GM12878 (cell line): ENCODE data around the gene GGCX. TPM values are rescaled to one million over a fixed set of nuclear protein-coding genes. Genes with fewer than 3 reads are reported as not detected.

ENCODE experiments used
- ATAC-seq: fragments of 200-7000 bp; cut with Tn5 transposase; 3 replicates; pipeline ENCODE4 v1.9.1; 2020; ENCODE audit warnings: mild to moderate bottlenecking, moderate library complexity
- BruUV-seq: library from RNA; stranded (reverse); fragments of 400-500 nt; replicated peaks from 2 replicates; lab custom pipeline; 2021; lab: Mats Ljungman, UMichigan
- CTCF ChIA-PET: fragments of 300-600 bp; sonication (Branson Sonifier 250); formaldehyde crosslinking; extraction: SDS; loops from one replicate; lab custom pipeline; 2021; ENCODE audit warnings: inconsistent platforms; lab: Yijun Ruan, JAX
- POLR2A ChIA-PET: fragments of 350-600 bp; formaldehyde crosslinking; extraction: SDS; loops from one replicate; lab custom pipeline; 2021; ENCODE audit warnings: inconsistent platforms; lab: Charles Lee
- RAD21 ChIA-PET: fragments of 300-600 bp; sonication (Branson Sonifier 250); formaldehyde crosslinking; loops from one replicate; lab custom pipeline; 2023; ENCODE audit warnings: antibody characterized with exemption; ENCODE audit not compliant: unreplicated experiment; lab: Charles Lee
- SMC1A ChIA-PET: fragments of 300-600 bp; sonication (Branson Sonifier 250); formaldehyde crosslinking; loops from one replicate; lab custom pipeline; 2023; ENCODE audit not compliant: unreplicated experiment, uncharacterized antibody; lab: Charles Lee
- DNase-seq: peaks from one replicate; pipeline ENCODE4 v3.0.0-alpha.2; 2011; ENCODE audit warnings: low read depth, low spot score
- FAIRE-seq: peaks from 3 replicates; lab custom pipeline; 2011; peaks lifted over from hg19 to GRCh38; lab: Jason Lieb, UNC
- H2AFZ ChIP-seq: 2 replicates; pipeline ENCODE4 v1.6.0; 2011; ENCODE audit warnings: low read depth, low read length, control low read depth; ENCODE audit not compliant: control insufficient read depth
- H3K27ac ChIP-seq: 2 replicates; pipeline ENCODE4 v1.5.1; 2011; ENCODE audit warnings: control low read depth; ENCODE audit not compliant: control insufficient read depth, insufficient read depth
- H3K27me3 ChIP-seq, 2 experiments: replicated peaks in 1 of 2; 2 replicates each; pipeline versions ENCODE4 v1.6.0 to v1.6.1; 2011; ENCODE audit warnings: low read length in 1 of 2; ENCODE audit not compliant: control insufficient read depth in 2 of 2, insufficient read depth in 2 of 2
- H3K36me3 ChIP-seq, 2 experiments: 2 replicates each; pipeline ENCODE4 v1.5.1; 2011; ENCODE audit warnings: low read length in 1 of 2; ENCODE audit not compliant: control insufficient read depth in 2 of 2, insufficient read depth in 2 of 2
- H3K4me1 ChIP-seq: 2 replicates; pipeline ENCODE4 v1.6.1; 2011; ENCODE audit warnings: mild to moderate bottlenecking, low read length, moderate library complexity, mixed read lengths; ENCODE audit not compliant: control insufficient read depth, insufficient read depth
- H3K4me2 ChIP-seq: 2 replicates; pipeline ENCODE4 v1.6.0; 2011; ENCODE audit warnings: control low read depth; ENCODE audit not compliant: control insufficient read depth, insufficient read depth
- H3K4me3 ChIP-seq: fragments of 200-600 bp; sonication (generic); 2 replicates; pipeline ENCODE4 v1.5.1; 2016
- H3K79me2 ChIP-seq: 2 replicates; pipeline ENCODE4 v1.6.0; 2011; ENCODE audit warnings: low read length; ENCODE audit not compliant: control insufficient read depth, insufficient read depth
- H3K9ac ChIP-seq: 2 replicates; pipeline ENCODE4 v1.8.0; 2011; ENCODE audit warnings: low read length, control low read depth, mixed read lengths; ENCODE audit not compliant: control insufficient read depth, insufficient read depth
- H3K9me3 ChIP-seq: replicated peaks from 3 replicates; pipeline ENCODE4 v1.5.1; 2011; ENCODE audit warnings: mild to moderate bottlenecking, low read length; ENCODE audit not compliant: control insufficient read depth, insufficient read depth
- H4K20me1 ChIP-seq: 2 replicates; pipeline ENCODE4 v1.6.0; 2011; ENCODE audit not compliant: control insufficient read depth, insufficient read depth
- CBFB ChIP-seq: IDR thresholded peaks from 2 replicates; pipeline ENCODE4 v1.6.1; 2016; ENCODE audit warnings: antibody characterized with exemption, low read depth
- CEBPZ ChIP-seq: fragments of 150-350 bp; IDR thresholded peaks from 2 replicates; pipeline ENCODE4 v1.6.1; 2016; ENCODE audit warnings: low read depth, low read length
- CREM ChIP-seq: IDR thresholded peaks from 2 replicates; pipeline ENCODE4 v1.6.1; 2014; ENCODE audit warnings: antibody characterized with exemption, low read depth
- DPF2 ChIP-seq: fragments of 450-650 bp; IDR thresholded peaks from 2 replicates; pipeline ENCODE4 v1.6.1; 2017; ENCODE audit warnings: mild to moderate bottlenecking
- ETV6 ChIP-seq, 2 experiments: fragments of 450-650 bp in 1 of 2; IDR thresholded peaks in 1 of 2; conservative IDR thresholded peaks in 1 of 2; 2 replicates each; pipeline ENCODE4 v1.6.1; 2014; ENCODE audit warnings: antibody characterized with exemption in 1 of 2, borderline replicate concordance in 1 of 2, low read depth in 1 of 2, mild to moderate bottlenecking in 1 of 2, moderate library complexity in 1 of 2
- GATAD2B ChIP-seq: fragments of 450-650 bp; conservative IDR thresholded peaks from 2 replicates; pipeline ENCODE4 v1.6.1; 2017; ENCODE audit warnings: low read depth, mild to moderate bottlenecking, moderate library complexity
- HDAC2 ChIP-seq: fragments of 200-600 bp; sonication (generic); IDR thresholded peaks from 2 replicates; pipeline ENCODE4 v1.6.1; 2017
- IRF4 ChIP-seq: IDR thresholded peaks from 2 replicates; pipeline ENCODE4 v1.6.1; 2011; ENCODE audit warnings: low read depth, low read length
- NFYA ChIP-seq: IDR thresholded peaks from 2 replicates; pipeline ENCODE4 v1.6.1; 2011; ENCODE audit warnings: low read depth, mild to moderate bottlenecking, low read length, improper control_type of control experiment, borderline replicate concordance
- PAX5 ChIP-seq: IDR thresholded peaks from 2 replicates; pipeline ENCODE4 v1.6.1; 2011; ENCODE audit warnings: low read depth, low read length, borderline replicate concordance
- RAD21 ChIP-seq: IDR thresholded peaks from 2 replicates; pipeline ENCODE4 v1.6.1; 2011; ENCODE audit warnings: mild to moderate bottlenecking, low read depth, low read length, moderate library complexity; ENCODE audit not compliant: insufficient read depth
- RUNX3 ChIP-seq: IDR thresholded peaks from 2 replicates; pipeline ENCODE4 v1.6.1; 2012; ENCODE audit warnings: low read length, inconsistent platforms
- WGBS: methylation state at CpG from one replicate; pipeline ENCODE4 v1.1.6; 2016; ENCODE audit warnings: low lambda C conversion rate; ENCODE audit not compliant: insufficient replicate concordance, insufficient coverage; ENCODE audit errors: missing lambda C conversion rate; 5-methylcytosine and 5-hydroxymethylcytosine counted together
- in situ Hi-C: fragments of 300-500 bp; cut with MboI; formaldehyde crosslinking; loops from 9 replicates; pipeline ENCODE4 v1.14.3; 2018; ENCODE audit warnings: mixed read lengths
- intact Hi-C: fragments of 100-400 bp; cut with micrococcal nuclease; formaldehyde crosslinking; loops from one replicate; pipeline ENCODE4 v1.14.2; 2022; ENCODE audit not compliant: unreplicated experiment
- polyA plus RNA-seq, 11 experiments: library from polyadenylated mRNA; depleted of rRNA in 4 of 11; unstranded in 6 of 11; stranded (reverse) in 5 of 11; fragments of >200 nt; fragmentation: Nextera tagmentation in 4 of 11; fragmentation: Illumina TruSeq in 1 of 11; extraction: Ambion mirVana in 4 of 11; extraction: Trizol in 1 of 11; gene quantifications; 1 replicate in 1 of 11; 2 replicates in 10 of 11; pipeline versions ENCODE4 v1.2.1 to v1.2.3, GENCODE V29; 2011 to 2016; ENCODE audit warnings: inconsistent platforms in 2 of 11, missing spikeins in 2 of 11, low read depth in 1 of 11
- total RNA-seq, 4 experiments: library from RNA; depleted of rRNA in 3 of 4; stranded (reverse); fragments of >200 nt in 3 of 4; fragmentation: Illumina TruSeq in 1 of 4; extraction: Trizol in 1 of 4; gene quantifications; 2 replicates each; pipeline versions ENCODE4 v1.2.1 to v1.2.3, GENCODE V29; 2013 to 2021

GGCX gene
- total and polyA plus RNA-seq, 10 of the 15 experiments (the other 5 are each of a cell fraction or from before 2014, with no cell fraction given): 18.1 to 52.7 (median 25.0) TPM

- WGBS: 17% methylated on average over 10 of the region's 16 CpGs
Observed at GRCh38 chr2:85583667-85584353, 22.5 kb upstream of the GGCX start.

GRCh38 chr2:85582492-85582891 is 21.2 kb upstream of the GGCX start:
- ChIA-PET RAD21 (no interaction called here), CTCF (interaction anchor here (0.9 kb wide), 1 partner anchor 125 kb away, joined by 3 read pairs; no protein-coding TSS in a partner anchor), POLR2A (no interaction called here), SMC1A (interaction anchor here (1.4 kb wide), 1 partner anchor 12 kb away, joined by 6 read pairs; no protein-coding TSS in a partner anchor)
- Histone ChIP-seq H3K36me3 (peaks cover 0 to 6% of the 10 kb centered on the region in 2 experiments; a peak in 2 of 4 replicates), H3K9ac (no peak overlapping the region), H3K27ac (no peak overlapping the region), H2AFZ (no peak overlapping the region), H3K4me3 (no peak overlapping the region), H3K27me3 (no peaks in the 10 kb centered on the region), H3K9me3 (no peaks in the 10 kb centered on the region), H3K4me1 (peaks cover 33% of the 10 kb centered on the region), H3K79me2 (peaks cover 26% of the 10 kb centered on the region), H4K20me1 (no peaks in the 10 kb centered on the region), H3K4me2 (no peak overlapping the region)
- intact Hi-C loops (no loop called here), in situ Hi-C loops (no loop called here)
- ATAC-seq (no peak), DNase-seq (no peak), FAIRE-seq (no peak)
- 88% methylated on average over 1 of the region's 1 CpG for WGBS
- no TSS peak for BruUV-seq
- TF ChIP-seq CEBPZ: no peak
- TF ChIP-seq PAX5: no peak
- TF ChIP-seq CBFB: no peak
- no peak for TF ChIP-seq HDAC2
- TF ChIP-seq GATAD2B: no peak
- TF ChIP-seq RAD21: no peak

More at GRCh38 chr2:85583667-85584353, 22.5 kb upstream of the GGCX start:
- ChIA-PET RAD21 (no interaction called here), CTCF (interaction anchor here (0.9 kb wide), 1 partner anchor 123 kb away, joined by 3 read pairs; no protein-coding TSS in a partner anchor)
- peak overlapping the region; percentile 97 for H3K4me2 ChIP-seq
- FAIRE-seq (no peak), DNase-seq (no peak)
- peak overlapping the region; percentile 64 for H2AFZ ChIP-seq
- BruUV-seq: no TSS peak
- no peaks in the 10 kb centered on the region for H3K27me3 ChIP-seq
- peaks cover 0 to 6% of the 10 kb centered on the region in 2 experiments; a peak in 2 of 4 replicates for H3K36me3 ChIP-seq
- H3K79me2 ChIP-seq: peaks cover 13% of the 10 kb centered on the region
- H4K20me1 ChIP-seq: no peaks in the 10 kb centered on the region
- peak; percentile 69 for TF ChIP-seq IRF4
- TF ChIP-seq RUNX3: peak; percentile 27; the same call in 1 of the 2 replicates
- TF ChIP-seq NFYA: no peak
- 0 out of 4 replicates have a peak, but pooled peaks of 1 of the 2 experiments have one; percentile 36 for TF ChIP-seq ETV6 (conservative IDR thresholded peaks at IDR 0.05 in 1 of 2, IDR thresholded peaks at IDR 0.05 in 1 of 2; ENCODE audit: borderline replicate concordance in 1 of 2, low read depth in 1 of 2)
- 0 out of 2 replicates have a peak, but pooled peaks have one; percentile 37 for TF ChIP-seq CREM
- 0 out of 2 replicates have a peak, but pooled peaks have one; percentile 42 for TF ChIP-seq DPF2
- TF ChIP-seq, all 136 proteins: peak for 5
- Histone ChIP-seq H3K9me3 (no peaks in the 10 kb centered on the region), H3K9ac (peak overlapping the region; percentile 56), H3K4me1 (peaks cover 33% of the 10 kb centered on the region), H3K27ac (peak overlapping the region; percentile 64), H3K4me3 (peak overlapping the region; percentile 72; the same call in 1 of the 2 replicates)
- ChIA-PET POLR2A (interaction anchor here (1.3 kb wide), 1 partner anchor 12 kb away, joined by 9 read pairs; the partner anchor contains the start of gene RNF181), SMC1A (interaction anchor here (1.3 to 1.4 kb wide), 2 partner anchors 12 to 14 kb away, joined by 6 read pairs; partner anchors contain the start of gene RNF181)
- intact Hi-C loops (no loop called here), in situ Hi-C loops (no loop called here)
- no peak; the same call in 2 of the 3 replicates for ATAC-seq
